GM18507 (cell line): ENCODE results near the gene MEA1.

Experiments
- DNase-seq: peaks from one replicate; pipeline ENCODE4 v3.0.0; 2011; ENCODE audit warnings: low read depth; ENCODE audit not compliant: insufficient read length; ENCODE audit errors: extremely low spot score
- FAIRE-seq: peaks from 2 replicates; lab custom pipeline; 2011; peaks lifted over from hg19 to GRCh38; lab: Jason Lieb, UNC

MEA1 gene

GRCh38 chr6:43013843-43014433 is at the start of gene MEA1, which contains the start of gene KLHDC3:
Gene MEA1 (minus strand): TSS chr6:43013946. CDS start chr6:43013813, 133 bp downstream.
Gene KLHDC3 (plus strand): TSS chr6:43014249. CDS start chr6:43017193, 2,944 bp downstream.
- FAIRE-seq (peak; percentile 99), DNase-seq (peak; percentile 99)

GRCh38 chr6:43062818-43063217 is 49.1 kb upstream of the MEA1 start:
- FAIRE-seq, result no peak
- DNase-seq, result no peak

- DNase-seq, result no peak
- no peak for FAIRE-seq
These were observed 48.1 kb upstream of the MEA1 start for GRCh38 chr6:43061861-43062260.

- DNase-seq (no peak), FAIRE-seq (no peak)
These were observed 47.2 kb upstream of the MEA1 start for GRCh38 chr6:43060755-43061633.

- no peak for DNase-seq
- no peak for FAIRE-seq
These were observed 46.4 kb upstream of the MEA1 start for GRCh38 chr6:43060034-43060754.

GRCh38 chr6:43059168-43060033 is 45.7 kb upstream of the MEA1 start, which contains the start of the genes KLC4 and MRPL2:
Gene KLC4 (plus strand): TSS chr6:43059631. CDS start chr6:43061336, 1,705 bp downstream.
Gene MRPL2 (minus strand): TSS chr6:43059434. CDS start chr6:43059381, 53 bp downstream.
- peak; percentile 97 for DNase-seq
- FAIRE-seq, result peak; percentile 96

GRCh38 chr6:43058531-43058930 is 44.8 kb upstream of the MEA1 start:
- DNase-seq (no peak), FAIRE-seq (no peak)

GRCh38 chr6:43055966-43056365 is 42.2 kb upstream of the MEA1 start:
- DNase-seq (no peak), FAIRE-seq (no peak)

GRCh38 chr6:43054206-43054943 is 40.6 kb upstream of the MEA1 start:
- FAIRE-seq, result no peak
- no peak for DNase-seq

- DNase-seq (peak; percentile 94), FAIRE-seq (peak; percentile 87)
These were observed 39.9 kb upstream of the MEA1 start, which contains the start of gene CUL7 for GRCh38 chr6:43053545-43054205. Gene CUL7 (minus strand): TSS chr6:43053851. CDS start chr6:43052788, 1,063 bp downstream.

- FAIRE-seq, result no peak
- no peak for DNase-seq
These were observed 39.2 kb upstream of the MEA1 start for GRCh38 chr6:43052842-43053544.

- FAIRE-seq (no peak), DNase-seq (no peak)
These were observed 38.6 kb upstream of the MEA1 start for GRCh38 chr6:43052225-43052841.

GRCh38 chr6:43050981-43051380 is 37.2 kb upstream of the MEA1 start:
- FAIRE-seq (no peak), DNase-seq (no peak)

- DNase-seq, result no peak
- FAIRE-seq, result no peak
These were observed 34.3 kb upstream of the MEA1 start for GRCh38 chr6:43047998-43048397.

GRCh38 chr6:43045371-43045930 is 31.7 kb upstream of the MEA1 start:
- DNase-seq (no peak), FAIRE-seq (no peak)

- DNase-seq, result no peak
- no peak for FAIRE-seq
These were observed 29.6 kb upstream of the MEA1 start for GRCh38 chr6:43043310-43043709.
